Trophoblast cell (in vitro differentiated cells and primary cell): Measurements from ENCODE around the gene GALNT7.
A peak's percentile ranks its signal among the peaks of the same experiment; 100 is the strongest.

Experiments
- DNase-seq, 2 donors: peaks; one replicate each; pipeline ENCODE4 v3.0.0-alpha.2; 2016
- H2AFZ ChIP-seq: 2 replicates; pipeline ENCODE4 v1.6.1; 2013; ENCODE audit warnings: low read length, moderate library complexity, mild to moderate bottlenecking; ENCODE audit not compliant: insufficient read depth, poor library complexity
- H2AK5ac ChIP-seq: 2 replicates; pipeline ENCODE4 v1.6.1; 2013; ENCODE audit warnings: mild to moderate bottlenecking, low read length
- H2BK120ac ChIP-seq: 2 replicates; pipeline ENCODE4 v1.6.1; 2013; ENCODE audit warnings: low read length, mild to moderate bottlenecking, moderate library complexity; ENCODE audit not compliant: insufficient read depth, poor library complexity
- H2BK12ac ChIP-seq: 2 replicates; pipeline ENCODE4 v1.6.1; 2013; ENCODE audit warnings: mild to moderate bottlenecking, low read length, moderate library complexity
- H2BK5ac ChIP-seq: 2 replicates; pipeline ENCODE4 v1.6.1; 2013; ENCODE audit warnings: low read length, low read depth, moderate library complexity, mild to moderate bottlenecking; ENCODE audit not compliant: poor library complexity
- H3K14ac ChIP-seq: 2 replicates; pipeline ENCODE4 v1.6.1; 2013; ENCODE audit warnings: mild to moderate bottlenecking, low read length
- H3K18ac ChIP-seq: 2 replicates; pipeline ENCODE4 v1.6.1; 2013; ENCODE audit warnings: mild to moderate bottlenecking, low read length
- H3K23ac ChIP-seq: 2 replicates; pipeline ENCODE4 v1.6.1; 2013; ENCODE audit warnings: low read length
- H3K27ac ChIP-seq: 2 replicates; pipeline ENCODE4 v1.5.1; 2013; ENCODE audit warnings: low read depth, mild to moderate bottlenecking, inconsistent platforms, low read length, moderate library complexity
- H3K27me3 ChIP-seq: 2 replicates; pipeline ENCODE4 v1.6.1; 2013; ENCODE audit warnings: inconsistent platforms, mild to moderate bottlenecking, low read length, moderate library complexity; ENCODE audit not compliant: insufficient read depth
- H3K36me3 ChIP-seq, 2 experiments: 1 replicate in 1 of 2; 2 replicates in 1 of 2; pipeline ENCODE4 v1.6.1; 2013; ENCODE audit warnings: low read length in 2 of 2, mild to moderate bottlenecking in 2 of 2, moderate library complexity in 1 of 2; ENCODE audit not compliant: insufficient read depth in 2 of 2, control insufficient read depth in 1 of 2
- H3K4ac ChIP-seq: 2 replicates; pipeline ENCODE4 v1.6.1; 2013; ENCODE audit warnings: low read depth, mild to moderate bottlenecking, low read length, moderate library complexity
- H3K4me1 ChIP-seq, 2 experiments: 1 replicate in 1 of 2; 2 replicates in 1 of 2; pipeline ENCODE4 v1.6.1; 2013; ENCODE audit warnings: low read length in 2 of 2, mild to moderate bottlenecking in 2 of 2, moderate library complexity in 1 of 2; ENCODE audit not compliant: insufficient read depth in 2 of 2, control insufficient read depth in 1 of 2
- H3K4me2 ChIP-seq: 2 replicates; pipeline ENCODE4 v1.6.1; 2013; ENCODE audit warnings: inconsistent platforms, mild to moderate bottlenecking, low read length, moderate library complexity
- H3K4me3 ChIP-seq: 2 replicates; pipeline ENCODE4 v1.5.1; 2013; ENCODE audit warnings: mild to moderate bottlenecking, low read depth, low read length, inconsistent platforms
- H3K79me1 ChIP-seq: one replicate; pipeline ENCODE4 v1.6.1; 2013; ENCODE audit warnings: low read length
- H3K79me2 ChIP-seq: 2 replicates; pipeline ENCODE4 v1.6.1; 2013; ENCODE audit warnings: low read length, mild to moderate bottlenecking; ENCODE audit not compliant: control insufficient read depth, insufficient read depth, poor library complexity
- H3K9ac ChIP-seq: 2 replicates; pipeline ENCODE4 v1.6.1; 2013; ENCODE audit warnings: mild to moderate bottlenecking, low read length
- H3K9me3 ChIP-seq: 2 replicates; pipeline ENCODE4 v1.6.1; 2013; ENCODE audit warnings: low read depth, mild to moderate bottlenecking, control low read depth, inconsistent platforms, low read length; ENCODE audit not compliant: insufficient read depth
- H4K12ac ChIP-seq: 2 replicates; pipeline ENCODE4 v1.6.1; 2013; ENCODE audit warnings: low read depth, mild to moderate bottlenecking, low read length, moderate library complexity
- H4K8ac ChIP-seq: 2 replicates; pipeline ENCODE4 v1.6.1; 2013; ENCODE audit warnings: low read depth, mild to moderate bottlenecking, low read length, moderate library complexity
- H4K91ac ChIP-seq: one replicate; pipeline ENCODE4 v1.6.1; 2013; ENCODE audit warnings: low read depth, mild to moderate bottlenecking, low read length, moderate library complexity
- WGBS: extraction: QIAGEN DNeasy Blood & Tissue Kit; methylation state at CpG from one replicate; pipeline ENCODE4 v1.1.7; 2013; ENCODE audit warnings: missing lambda C conversion rate; ENCODE audit not compliant: insufficient read length, insufficient coverage; ENCODE audit errors: extremely low coverage; 5-methylcytosine and 5-hydroxymethylcytosine counted together

Gene GALNT7

GRCh38 chr4:173240696-173241095, 72.1 kb downstream of the GALNT7 start:
- no peak overlapping the region for H3K4me3 ChIP-seq
- H3K4ac ChIP-seq, result no peak overlapping the region
- no peak overlapping the region for H2AFZ ChIP-seq
- H3K23ac ChIP-seq, result no peak overlapping the region
- H4K8ac ChIP-seq, result no peak overlapping the region
- H2BK120ac ChIP-seq, result no peak overlapping the region
- H3K18ac ChIP-seq, result no peak overlapping the region
- H2BK12ac ChIP-seq, result no peak overlapping the region
- H3K27me3 ChIP-seq, result no peaks in the 10 kb centered on the region
- no peaks in the 10 kb centered on the region for H3K79me2 ChIP-seq
- no peak overlapping the region for H2AK5ac ChIP-seq
- no peak overlapping the region for H3K4me2 ChIP-seq
- no peak overlapping the region for H3K27ac ChIP-seq
- H3K4me1 ChIP-seq, result peaks cover 0 to 2% of the 10 kb centered on the region in 2 experiments
- no peak overlapping the region for H2BK5ac ChIP-seq
- no peak overlapping the region for H4K12ac ChIP-seq
- H4K91ac ChIP-seq, result no peak overlapping the region
- no peak for DNase-seq
- H3K36me3 ChIP-seq, result no peaks in the 10 kb centered on the region
- no peaks in the 10 kb centered on the region for H3K79me1 ChIP-seq
- H3K9ac ChIP-seq, result no peak overlapping the region
- H3K9me3 ChIP-seq, result no peaks in the 10 kb centered on the region
- H3K14ac ChIP-seq, result no peak overlapping the region

- Histone ChIP-seq H2BK5ac (no peak overlapping the region), H2BK120ac (no peak overlapping the region), H3K27me3 (no peaks in the 10 kb centered on the region), H3K9ac (no peak overlapping the region), H3K23ac (no peak overlapping the region), H2AK5ac (no peak overlapping the region), H3K4me1 (no peaks in the 10 kb centered on the region), H3K4me3 (no peak overlapping the region), H4K12ac (no peak overlapping the region), H3K36me3 (no peaks in the 10 kb centered on the region), H3K9me3 (no peaks in the 10 kb centered on the region), H3K14ac (no peak overlapping the region), H3K79me2 (no peaks in the 10 kb centered on the region), H3K4ac (no peak overlapping the region), H3K79me1 (no peaks in the 10 kb centered on the region), H4K8ac (no peak overlapping the region), H2AFZ (no peak overlapping the region), H3K18ac (no peak overlapping the region), H3K27ac (no peak overlapping the region), H4K91ac (no peak overlapping the region), H2BK12ac (no peak overlapping the region), H3K4me2 (no peak overlapping the region)
- DNase-seq, result no peak
- no CpG with 5 or more reads among the region's 3 CpGs for WGBS
Observed at GRCh38 chr4:173242466-173243250, 74.0 kb downstream of the GALNT7 start.

DNA sequence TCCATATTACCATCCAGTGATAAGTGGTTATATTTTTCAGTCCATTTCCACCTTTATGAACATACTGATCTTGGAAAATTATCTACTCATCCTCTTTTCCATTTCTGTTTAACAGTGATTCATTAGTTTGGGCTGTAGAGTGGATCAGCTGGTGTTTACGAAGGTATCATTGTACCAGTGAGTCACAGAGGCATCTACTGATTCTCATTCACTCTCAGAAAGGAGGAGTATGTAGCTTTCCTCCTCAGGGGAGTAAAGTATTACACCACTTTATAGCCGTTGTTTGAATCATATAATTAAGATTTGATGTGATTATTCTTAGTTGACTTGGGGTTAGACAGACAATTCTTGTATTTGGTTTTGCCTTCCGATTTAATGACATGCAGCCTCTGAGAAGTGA, 74.7 kb downstream of the GALNT7 start:
- WGBS, result no CpG with 5 or more reads among the region's 3 CpGs

GRCh38 chr4:173243917-173244658, 75.5 kb downstream of the GALNT7 start:
- H3K18ac ChIP-seq, result no peak overlapping the region
- no peak overlapping the region for H2BK12ac ChIP-seq
- H3K4ac ChIP-seq, result no peak overlapping the region
- H3K14ac ChIP-seq, result no peak overlapping the region
- H2BK5ac ChIP-seq, result no peak overlapping the region
- no peak overlapping the region for H2AFZ ChIP-seq
- H3K9ac ChIP-seq, result no peak overlapping the region
- no peaks in the 10 kb centered on the region for H3K27me3 ChIP-seq
- WGBS, result no CpG with 5 or more reads among the region's 3 CpGs
- no peak overlapping the region for H2AK5ac ChIP-seq
- H3K27ac ChIP-seq, result no peak overlapping the region
- H3K23ac ChIP-seq, result no peak overlapping the region
- no peak overlapping the region for H3K4me3 ChIP-seq
- H2BK120ac ChIP-seq, result no peak overlapping the region
- no peaks in the 10 kb centered on the region for H3K79me2 ChIP-seq
- no peak overlapping the region for H4K8ac ChIP-seq
- no peak overlapping the region for H3K4me2 ChIP-seq
- H4K12ac ChIP-seq, result no peak overlapping the region
- no peaks in the 10 kb centered on the region for H3K79me1 ChIP-seq
- H3K9me3 ChIP-seq, result no peaks in the 10 kb centered on the region
- H3K36me3 ChIP-seq, result peaks cover 0 to 2% of the 10 kb centered on the region in 2 experiments
- no peaks in the 10 kb centered on the region for H3K4me1 ChIP-seq
- no peak for DNase-seq
- H4K91ac ChIP-seq, result no peak overlapping the region

More for the DNA sequence above, 74.7 kb downstream of the GALNT7 start:
- DNase-seq, result peak in 1 of 2 donors; percentile 37
- Histone ChIP-seq H3K9me3 (no peaks in the 10 kb centered on the region), H2BK120ac (no peak overlapping the region), H2AFZ (no peak overlapping the region), H2BK12ac (no peak overlapping the region), H3K23ac (no peak overlapping the region), H3K36me3 (peaks cover 0 to 2% of the 10 kb centered on the region in 2 experiments), H3K4ac (no peak overlapping the region), H3K79me2 (no peaks in the 10 kb centered on the region), H3K4me1 (no peaks in the 10 kb centered on the region), H4K91ac (no peak overlapping the region), H3K9ac (no peak overlapping the region), H4K12ac (no peak overlapping the region), H3K27me3 (no peaks in the 10 kb centered on the region), H3K4me2 (no peak overlapping the region), H2BK5ac (no peak overlapping the region), H3K4me3 (no peak overlapping the region), H3K14ac (no peak overlapping the region), H4K8ac (no peak overlapping the region), H3K18ac (no peak overlapping the region), H2AK5ac (no peak overlapping the region), H3K27ac (no peak overlapping the region), H3K79me1 (no peaks in the 10 kb centered on the region)
